Cardiac muscle cell (in vitro differentiated cells and primary cell): ENCODE results near the gene EXOSC6. TPM values are rescaled to one million over a fixed set of nuclear protein-coding genes. Genes with fewer than 3 reads are reported as not detected.
A peak's percentile ranks its signal among the peaks of the same experiment; 100 is the strongest.
"Not testable (repeated sequence)": the region's sequence is repeated elsewhere in the genome, so short reads cannot be mapped to it uniquely, and the experiment has no call there.

Experiments used
- DNase-seq, 2 donors: peaks; one replicate each; pipeline versions ENCODE4 v3.0.0 to v3.0.0-alpha.2; 2010 to 2017; ENCODE audit warnings: low read depth in 1 of 2, low spot score in 1 of 2
- H3K27ac ChIP-seq: fragments of 200-600 bp; sonication (generic); 2 replicates; pipeline ENCODE4 v1.5.1; 2016
- H3K27me3 ChIP-seq: fragments of 200-600 bp; sonication (generic); 2 replicates; pipeline ENCODE4 v1.6.0; 2016; ENCODE audit warnings: control low read depth
- H3K36me3 ChIP-seq: fragments of 200-600 bp; sonication (generic); 2 replicates; pipeline ENCODE4 v1.5.1; 2016; ENCODE audit warnings: control low read depth
- H3K4me1 ChIP-seq: fragments of 200-600 bp; sonication (generic); 2 replicates; pipeline ENCODE4 v1.8.1; 2017; ENCODE audit warnings: low read depth, mild to moderate bottlenecking, mixed run types
- H3K4me3 ChIP-seq: fragments of 200-600 bp; sonication (generic); 2 replicates; pipeline ENCODE4 v1.5.1; 2016; ENCODE audit warnings: mild to moderate bottlenecking
- H3K9me3 ChIP-seq: fragments of 200-600 bp; sonication (generic); 2 replicates; pipeline ENCODE4 v1.5.1; 2017; ENCODE audit warnings: low read depth, mild to moderate bottlenecking, control low read depth
- polyA plus RNA-seq: library from polyadenylated mRNA; unstranded; fragments of >200 nt; fragmentation: Nextera tagmentation; extraction: Ambion mirVana; gene quantifications from 2 replicates; pipeline ENCODE4 v1.2.1, GENCODE V29; 2016
- total RNA-seq: library from RNA; depleted of rRNA; stranded (reverse); fragments of >200 nt; gene quantifications from 2 replicates; pipeline ENCODE4 v1.2.3, GENCODE V29; 2016

EXOSC6 gene
- total and polyA plus RNA-seq, 2 experiments from 2014 or later = 24.6 to 26.8 TPM

- H3K4me3 ChIP-seq = not testable (repeated sequence)
Measured at GRCh38 chr16:70206382-70206781, 45.4 kb downstream of the EXOSC6 start.

DNA sequence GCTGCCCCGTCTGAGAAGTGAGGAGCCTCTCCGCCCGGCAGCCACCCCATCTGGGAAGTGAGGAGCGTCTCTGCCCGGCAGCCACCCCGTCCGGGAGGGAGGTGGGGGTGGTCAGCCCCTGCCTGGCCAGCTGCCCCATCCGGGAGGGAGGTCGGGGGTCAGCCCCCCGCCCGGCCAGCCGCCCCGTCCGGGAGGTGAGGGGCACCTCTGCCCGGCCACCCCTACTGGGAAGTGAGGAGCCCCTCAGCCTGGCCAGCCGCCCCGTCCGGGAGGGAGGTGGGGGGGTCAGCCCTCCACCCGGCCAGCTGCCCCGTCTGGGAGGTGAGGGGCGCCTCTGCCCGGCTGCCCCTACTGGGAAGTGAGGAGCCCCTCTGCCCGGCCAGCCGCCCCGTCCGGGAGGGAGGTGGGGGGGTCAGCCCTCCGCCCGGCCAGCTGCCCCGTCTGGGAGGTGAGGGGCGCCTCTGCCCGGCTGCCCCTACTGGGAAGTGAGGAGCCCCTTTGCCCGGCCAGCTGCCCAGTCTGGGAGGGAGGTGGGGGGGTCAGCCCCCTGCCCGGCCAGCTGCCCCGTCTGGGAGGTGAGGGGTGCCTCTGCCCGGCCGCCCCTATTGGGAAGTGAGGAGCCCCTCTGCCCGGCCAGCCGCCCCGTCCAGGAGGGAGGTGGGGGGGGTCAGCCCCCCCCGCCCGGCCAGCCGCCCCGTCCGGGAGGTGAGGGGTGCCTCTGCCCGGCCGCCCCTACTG is 46.9 kb downstream of the EXOSC6 start:
- H3K27me3 ChIP-seq, H3K9me3 ChIP-seq, DNase-seq, H3K36me3 ChIP-seq, H3K4me3 ChIP-seq, H3K27ac ChIP-seq, H3K4me1 ChIP-seq: not testable (repeated sequence)

More at GRCh38 chr16:70206382-70206781, 45.4 kb downstream of the EXOSC6 start:
- H3K9me3 ChIP-seq, H3K36me3 ChIP-seq, H3K27ac ChIP-seq, DNase-seq, H3K4me1 ChIP-seq, H3K27me3 ChIP-seq: not testable (repeated sequence)

DNA sequence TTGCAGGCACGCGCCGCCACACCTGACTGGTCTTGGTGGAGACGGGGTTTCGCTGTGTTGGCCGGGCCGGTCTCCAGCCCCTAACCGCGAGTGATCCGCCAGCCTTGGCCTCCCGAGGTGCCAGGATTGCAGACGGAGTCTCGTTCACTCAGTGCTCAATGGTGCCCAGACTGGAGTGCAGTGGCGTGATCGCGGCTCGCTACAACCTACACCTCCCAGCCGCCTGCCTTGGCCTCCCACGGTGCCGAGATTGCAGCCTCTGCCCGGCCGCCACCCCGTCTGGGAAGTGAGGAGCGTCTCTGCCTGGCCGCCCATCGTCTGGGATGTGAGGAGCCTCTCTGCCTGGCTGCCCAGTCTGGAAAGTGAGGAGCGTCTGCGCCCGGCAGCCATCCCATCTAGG is 47.7 kb downstream of the EXOSC6 start:
- not testable (repeated sequence) for DNase-seq

DNA sequence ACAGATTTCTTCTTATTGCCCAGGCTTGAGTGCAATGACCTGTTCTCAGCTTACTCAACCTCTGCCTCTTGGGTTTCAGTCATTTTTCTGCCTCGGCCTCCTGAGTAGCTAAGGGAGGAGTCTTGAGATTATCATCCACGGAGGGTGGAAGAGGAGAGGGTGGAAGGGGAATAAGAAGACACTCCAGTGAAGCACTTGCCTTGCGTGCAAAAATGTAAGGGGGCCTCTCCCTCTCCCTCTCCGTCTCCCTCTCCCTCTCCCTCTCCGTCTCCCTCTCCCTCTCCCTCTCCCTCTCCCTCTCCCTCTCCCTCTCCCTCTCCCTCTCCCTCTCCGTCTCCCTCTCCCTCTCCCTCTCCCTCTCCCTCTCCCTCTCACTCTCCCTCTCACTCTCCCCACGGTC is 48.2 kb downstream of the EXOSC6 start:
- not testable (repeated sequence) for H3K27ac ChIP-seq, H3K4me1 ChIP-seq, H3K27me3 ChIP-seq, DNase-seq, H3K4me3 ChIP-seq, H3K9me3 ChIP-seq, H3K36me3 ChIP-seq

More for the DNA sequence above, 47.7 kb downstream of the EXOSC6 start:
- H3K4me1 ChIP-seq, H3K4me3 ChIP-seq, H3K27me3 ChIP-seq, H3K36me3 ChIP-seq, H3K9me3 ChIP-seq, H3K27ac ChIP-seq: not testable (repeated sequence)

DNA sequence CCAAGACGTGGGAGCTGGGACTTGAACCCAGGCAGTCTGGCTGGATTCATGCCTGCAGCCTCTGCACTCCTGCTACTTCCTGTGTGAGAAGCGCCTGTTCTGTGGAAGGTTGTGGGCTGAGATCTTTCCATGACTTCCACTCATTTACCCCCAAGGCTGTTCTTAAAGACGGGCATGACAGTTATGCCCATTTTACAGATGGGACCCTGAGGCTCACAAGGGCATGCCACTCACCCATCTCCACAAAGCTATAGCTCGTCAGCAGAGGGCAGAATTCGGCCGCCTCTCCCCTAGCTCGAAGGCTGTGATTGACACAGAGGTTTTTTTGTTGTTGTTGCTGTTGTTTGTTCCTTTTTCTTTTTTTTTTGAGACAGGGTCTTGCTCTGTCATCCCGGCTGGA is 51.7 kb downstream of the EXOSC6 start:
- not testable (repeated sequence) for H3K27me3 ChIP-seq, DNase-seq, H3K9me3 ChIP-seq, H3K4me3 ChIP-seq, H3K36me3 ChIP-seq, H3K4me1 ChIP-seq, H3K27ac ChIP-seq

DNA sequence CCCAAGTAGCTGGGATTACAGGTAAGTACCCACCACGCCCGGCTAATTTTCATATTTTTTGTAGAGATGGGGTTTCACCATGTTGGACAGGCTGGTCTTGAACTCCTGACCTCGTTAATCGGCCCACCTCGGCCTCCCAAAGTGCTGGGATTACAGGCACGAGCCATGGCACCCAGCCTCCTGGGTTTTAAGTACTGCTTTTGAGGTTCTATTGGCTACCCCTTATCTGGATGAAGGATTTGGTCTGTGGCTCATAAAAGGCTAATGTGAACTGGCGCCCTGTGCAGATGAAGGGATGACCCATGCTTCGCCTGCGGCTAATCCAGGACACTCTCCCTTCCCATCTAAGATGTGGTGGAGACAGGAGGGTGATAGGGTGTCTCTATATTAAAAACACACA is 52.6 kb downstream of the EXOSC6 start:
- H3K36me3 ChIP-seq, H3K4me1 ChIP-seq, H3K27me3 ChIP-seq, H3K27ac ChIP-seq, H3K4me3 ChIP-seq, H3K9me3 ChIP-seq, DNase-seq: not testable (repeated sequence)

DNA sequence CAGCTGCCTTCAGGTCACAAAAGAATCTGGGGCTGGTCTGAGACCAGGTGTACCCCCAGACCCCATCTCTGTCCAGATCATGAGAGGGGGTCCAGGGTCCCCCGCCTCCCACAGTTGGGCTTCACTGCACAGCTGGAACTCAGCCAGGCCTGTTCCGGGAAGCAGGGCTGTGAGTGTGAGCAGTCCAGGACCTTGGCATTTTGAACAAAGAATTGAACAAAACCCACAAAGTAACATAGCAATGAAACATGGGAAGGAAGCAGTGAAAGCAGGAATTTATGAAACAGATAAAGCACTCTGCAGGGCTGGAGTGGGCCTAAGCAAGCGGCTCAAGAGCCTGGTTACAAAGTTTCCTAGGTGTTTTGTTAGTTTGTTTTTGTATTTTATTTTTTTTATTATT is 53.1 kb downstream of the EXOSC6 start:
- not testable (repeated sequence) for H3K4me1 ChIP-seq, H3K4me3 ChIP-seq, H3K36me3 ChIP-seq, H3K27me3 ChIP-seq, H3K9me3 ChIP-seq, H3K27ac ChIP-seq
- DNase-seq = peak in 1 of 2 donors; percentile 65

DNA sequence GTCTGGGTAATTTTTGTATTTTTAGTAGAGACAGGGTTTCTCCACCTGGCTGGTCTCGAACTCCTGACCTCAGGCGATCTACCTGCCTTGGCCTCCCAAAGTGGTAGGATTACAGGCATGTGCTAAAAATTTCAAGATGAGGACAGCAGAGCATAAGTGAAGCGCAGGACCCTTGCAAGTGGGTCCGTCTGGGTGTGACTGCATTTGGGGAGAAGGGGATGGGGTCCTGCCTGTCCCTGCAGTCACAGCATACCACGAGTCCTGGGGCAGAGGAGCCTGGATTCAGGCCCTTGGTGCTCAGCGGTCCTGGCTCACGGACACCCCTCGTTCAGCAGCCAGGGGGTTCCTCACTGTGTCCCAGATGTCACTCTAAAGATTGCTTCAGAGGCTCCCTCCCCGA is 53.5 kb downstream of the EXOSC6 start:
- H3K4me3 ChIP-seq, H3K27me3 ChIP-seq, H3K27ac ChIP-seq, H3K4me1 ChIP-seq, DNase-seq, H3K9me3 ChIP-seq, H3K36me3 ChIP-seq: not testable (repeated sequence)

GRCh38 chr16:70197611-70198010 is 54.1 kb downstream of the EXOSC6 start:
- H3K9me3 ChIP-seq, H3K4me3 ChIP-seq, H3K27me3 ChIP-seq, DNase-seq, H3K36me3 ChIP-seq, H3K27ac ChIP-seq, H3K4me1 ChIP-seq: not testable (repeated sequence)

Other genes starting within 250 kb of the EXOSC6 start
- gene PDPR, start 137.6 kb downstream of the EXOSC6 start, total RNA-seq = 20.9 and 35.0 TPM in 2 replicates
- 8.7 and 16.0 TPM in 2 replicates for gene PDPR, start 137.6 kb downstream of the EXOSC6 start, polyA plus RNA-seq
- gene CLEC18C, start 78.2 kb downstream of the EXOSC6 start, total RNA-seq = 0.36 and 1.1 TPM in 2 replicates
- not detected in 2 replicates for gene CLEC18C, start 78.2 kb downstream of the EXOSC6 start, polyA plus RNA-seq
- 74.6 and 81.4 TPM in 2 replicates for gene AARS1, start 37.6 kb upstream of the EXOSC6 start, total RNA-seq
- 102 and 114 TPM in 2 replicates for gene AARS1, start 37.6 kb upstream of the EXOSC6 start, polyA plus RNA-seq
- 40.1 and 40.2 TPM in 2 replicates for gene DDX19B, start 47.2 kb upstream of the EXOSC6 start, total RNA-seq
- gene DDX19B, start 47.2 kb upstream of the EXOSC6 start, polyA plus RNA-seq = 39.7 and 55.5 TPM in 2 replicates
- gene DDX19A, start 95.0 kb upstream of the EXOSC6 start, total RNA-seq = 67.5 and 69.8 TPM in 2 replicates
- 54.3 and 63.6 TPM in 2 replicates for gene DDX19A, start 95.0 kb upstream of the EXOSC6 start, polyA plus RNA-seq
- gene ST3GAL2, start 187.2 kb upstream of the EXOSC6 start, total RNA-seq = 87.3 and 115 TPM in 2 replicates
- gene ST3GAL2, start 187.2 kb upstream of the EXOSC6 start, polyA plus RNA-seq = 46.1 and 50.9 TPM in 2 replicates
- 13.8 and 22.5 TPM in 2 replicates for gene FCSK, start 202.7 kb upstream of the EXOSC6 start, total RNA-seq
- gene FCSK, start 202.7 kb upstream of the EXOSC6 start, polyA plus RNA-seq = 10.2 and 12.0 TPM in 2 replicates